COLO668 (cell line): ENCODE results near the gene CRELD2.
A peak's percentile ranks its signal among the peaks of the same experiment; 100 is the strongest.

Experiments
- DNase-seq: peaks from one replicate; lab custom pipeline; 2025; ENCODE audit not compliant: unreplicated experiment; lab: John Stamatoyannopoulos, UW

Gene CRELD2

GRCh38 chr22:49928555-49929210 is 10.2 kb downstream of the CRELD2 start:
- no peak for DNase-seq

- peak; percentile 77 for DNase-seq
Observed at GRCh38 chr22:49929211-49929979, 11.0 kb downstream of the CRELD2 start.

GRCh38 chr22:49929994-49930575 is 11.7 kb downstream of the CRELD2 start:
- no peak for DNase-seq

- peak; percentile 70 for DNase-seq
Observed at GRCh38 chr22:49930596-49931412, 12.4 kb downstream of the CRELD2 start.

GRCh38 chr22:49933236-49934159 is 15.1 kb downstream of the CRELD2 start:
- DNase-seq: no peak

- peak; percentile 9 for DNase-seq
Observed at GRCh38 chr22:49934160-49934890, 15.9 kb downstream of the CRELD2 start.

GRCh38 chr22:49934891-49935557 is 16.6 kb downstream of the CRELD2 start:
- peak; percentile 59 for DNase-seq

- no peak for DNase-seq
Observed at GRCh38 chr22:49935561-49935960, 17.1 kb downstream of the CRELD2 start.

- peak; percentile 67 for DNase-seq
Observed at GRCh38 chr22:49936018-49936972, 17.9 kb downstream of the CRELD2 start.

GRCh38 chr22:49936973-49937757 is 18.7 kb downstream of the CRELD2 start:
- DNase-seq: no peak

- no peak for DNase-seq
Observed at GRCh38 chr22:49937758-49938564, 19.5 kb downstream of the CRELD2 start.

GRCh38 chr22:49938565-49939136 is 20.2 kb downstream of the CRELD2 start:
- DNase-seq: no peak

- no peak for DNase-seq
Observed at GRCh38 chr22:49941507-49942316, 23.3 kb downstream of the CRELD2 start.

GRCh38 chr22:49942565-49943404 is 24.4 kb downstream of the CRELD2 start:
- peak; percentile 29 for DNase-seq
